Colon (tissue), 2 donors: ENCODE data around the gene SPATS1.
"Not testable (repeated sequence)": the region's sequence is repeated elsewhere in the genome, so short reads cannot be mapped to it uniquely, and the experiment has no call there.

Source experiments
- FAIRE-seq: peaks from 2 replicates; lab custom pipeline; 2012; peaks lifted over from hg19 to GRCh38; lab: Jason Lieb, UNC
- donor health status: control.
- donor health status: control.

The SPATS1 gene

GRCh38 chr6:44342052-44342451 is 398 bp upstream of the SPATS1 start:
- no peak for FAIRE-seq

DNA sequence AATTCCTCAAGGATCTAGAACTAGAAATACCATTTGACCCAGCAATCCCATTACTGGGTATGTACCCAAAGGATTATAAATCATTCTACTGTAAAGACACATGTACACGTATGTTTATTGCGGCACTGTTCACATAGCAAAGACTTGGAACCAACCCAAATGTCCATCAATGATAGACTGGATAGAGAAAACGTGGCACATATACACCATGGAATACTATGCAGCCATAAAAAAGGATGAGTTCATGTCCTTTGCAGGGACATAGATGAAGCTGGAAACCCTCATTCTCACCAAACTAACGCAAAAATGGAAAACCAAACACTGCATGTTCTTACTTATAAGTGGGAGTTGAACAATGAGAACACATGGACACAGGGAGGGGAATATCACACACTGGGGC is 4.4 kb downstream of the SPATS1 start:
- not testable (repeated sequence) for FAIRE-seq

- FAIRE-seq: no peak
Measured at GRCh38 chr6:44349904-44350649, 7.6 kb downstream of the SPATS1 start.

DNA sequence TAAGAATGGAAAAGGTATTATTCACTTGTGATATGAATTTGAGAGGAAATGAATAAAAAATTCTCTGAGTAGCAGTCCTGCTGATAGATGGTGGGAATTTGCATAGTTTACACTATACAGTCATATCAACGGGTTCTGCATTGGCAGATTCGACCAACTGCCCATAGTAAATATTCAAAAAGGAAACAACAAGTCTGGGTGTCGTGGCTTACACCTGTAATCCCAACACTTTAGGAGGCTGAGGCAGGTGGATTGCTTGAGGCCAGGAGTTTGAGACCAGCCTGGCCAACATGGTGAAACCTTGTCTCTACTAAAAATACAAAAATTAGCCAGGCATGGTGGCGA is 8.2 kb downstream of the SPATS1 start:
- not testable (repeated sequence) for FAIRE-seq

GRCh38 chr6:44352259-44352658 is 9.8 kb downstream of the SPATS1 start:
- no peak for FAIRE-seq

GRCh38 chr6:44353336-44353735 is 10.9 kb downstream of the SPATS1 start:
- no peak for FAIRE-seq

- FAIRE-seq: no peak
Measured at GRCh38 chr6:44355640-44356039, 13.2 kb downstream of the SPATS1 start.

DNA sequence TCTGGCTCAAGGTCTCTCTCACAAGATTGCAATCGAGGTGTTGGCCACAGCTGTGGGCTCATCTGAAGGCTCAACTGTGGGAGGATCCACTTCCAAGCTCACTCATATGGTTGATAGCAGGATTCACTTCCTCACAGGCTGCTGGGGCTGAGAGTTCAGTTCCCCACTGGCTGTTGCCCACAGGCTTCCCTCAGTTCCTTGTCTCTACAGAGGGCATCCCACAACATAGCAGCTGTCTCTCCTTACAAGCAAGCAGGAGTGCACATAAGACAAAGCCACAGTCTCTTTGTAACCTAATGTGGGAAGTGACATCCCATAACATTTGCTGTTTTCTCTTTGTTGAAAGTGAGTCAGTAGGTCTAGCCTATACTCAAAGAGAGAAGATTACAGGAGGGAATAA is 14.0 kb downstream of the SPATS1 start:
- no peak for FAIRE-seq

DNA sequence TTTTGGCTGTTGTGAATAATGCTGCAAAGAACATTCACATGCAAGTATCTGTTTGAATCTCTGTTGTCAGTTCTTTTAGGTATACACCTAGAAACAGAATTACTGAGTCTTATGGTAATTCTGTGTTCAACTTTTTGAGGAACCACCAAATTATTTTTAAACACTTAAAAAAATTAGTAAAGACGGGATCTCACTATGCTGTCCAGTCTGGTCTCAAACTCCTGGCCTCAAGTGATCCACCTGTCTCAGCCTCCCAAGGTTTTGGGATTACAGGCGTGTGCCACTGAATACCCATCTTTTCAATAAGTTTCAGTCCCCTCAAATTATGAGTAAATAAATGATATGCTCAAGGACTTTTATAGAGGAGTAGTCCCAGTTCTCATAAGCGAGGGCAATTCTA is 17.5 kb downstream of the SPATS1 start:
- FAIRE-seq: no peak

GRCh38 chr6:44361947-44362346 is 19.5 kb downstream of the SPATS1 start:
- no peak for FAIRE-seq

DNA sequence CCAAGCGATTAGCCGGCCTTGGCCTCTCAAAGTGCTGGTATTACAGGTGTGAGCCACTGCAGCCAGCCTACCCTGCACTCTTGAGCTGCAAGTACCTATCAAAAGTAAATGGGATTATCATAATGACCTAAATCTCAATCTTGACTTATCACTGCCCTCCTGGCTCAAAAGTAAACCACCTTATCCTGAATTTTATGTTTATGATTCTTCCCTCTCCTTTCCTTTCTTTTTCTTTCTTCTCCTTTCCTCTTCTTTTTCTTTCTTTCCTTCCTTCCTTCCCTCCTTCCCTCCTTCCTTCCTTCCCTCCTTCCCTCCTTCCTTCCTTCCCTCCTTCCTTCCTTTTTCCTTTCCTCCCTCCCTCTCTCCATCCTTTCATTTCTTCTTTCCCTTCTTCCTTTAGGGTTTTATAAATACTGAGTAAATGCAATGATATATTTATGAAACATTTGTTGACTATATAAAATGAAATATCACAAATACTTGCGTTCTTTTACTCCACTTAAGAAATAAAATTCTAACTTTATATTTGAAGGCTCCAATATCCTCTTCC is 21.0 kb downstream of the SPATS1 start:
- no peak for FAIRE-seq

- FAIRE-seq: no peak
Measured at GRCh38 chr6:44366781-44367180, 24.3 kb downstream of the SPATS1 start.

- FAIRE-seq: no peak
Measured at GRCh38 chr6:44367681-44368080, 25.2 kb downstream of the SPATS1 start.

DNA sequence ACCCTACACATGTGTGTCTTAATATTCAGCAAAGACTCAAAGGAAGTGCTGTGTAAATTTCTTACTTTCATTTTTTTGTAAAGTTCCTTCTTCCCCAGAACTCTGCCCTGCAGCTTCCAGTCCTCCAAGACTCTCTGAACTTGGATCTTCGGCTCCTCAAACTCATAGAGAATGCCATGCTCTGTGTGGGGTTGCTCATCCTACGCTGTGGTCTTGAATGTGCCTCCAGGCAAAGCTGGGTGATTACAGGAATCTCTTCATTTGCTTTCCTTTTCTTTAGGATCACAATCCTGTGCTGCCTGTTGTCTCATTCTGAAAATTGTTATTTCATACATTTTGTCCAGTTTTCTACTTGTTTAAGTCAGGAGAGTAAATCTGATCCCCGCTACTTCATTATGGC is 30.6 kb downstream of the SPATS1 start:
- FAIRE-seq: no peak

GRCh38 chr6:44373787-44374186 is 31.3 kb downstream of the SPATS1 start:
- no peak for FAIRE-seq

DNA sequence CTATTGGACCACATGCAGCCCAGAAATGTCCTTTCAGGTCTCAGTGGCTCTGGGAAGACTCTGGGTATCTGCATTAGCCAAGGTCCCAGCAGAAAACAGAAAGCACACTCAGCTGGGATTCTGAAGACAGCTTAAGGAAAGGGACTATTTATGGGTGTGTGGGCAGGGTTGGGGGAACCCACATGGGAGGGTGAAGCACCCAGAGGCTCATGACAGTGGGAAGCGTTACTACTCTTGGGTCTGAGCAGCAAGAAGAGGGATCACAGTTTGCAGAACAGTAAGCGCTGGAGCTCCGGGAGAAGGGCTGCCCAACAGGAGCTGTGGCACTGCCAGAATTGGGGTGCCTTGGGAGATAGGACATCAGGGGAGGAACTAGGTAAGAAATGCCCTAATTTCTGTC is 32.6 kb downstream of the SPATS1 start:
- no peak for FAIRE-seq

GRCh38 chr6:44377484-44377883 is 35.0 kb downstream of the SPATS1 start:
- no peak for FAIRE-seq

DNA sequence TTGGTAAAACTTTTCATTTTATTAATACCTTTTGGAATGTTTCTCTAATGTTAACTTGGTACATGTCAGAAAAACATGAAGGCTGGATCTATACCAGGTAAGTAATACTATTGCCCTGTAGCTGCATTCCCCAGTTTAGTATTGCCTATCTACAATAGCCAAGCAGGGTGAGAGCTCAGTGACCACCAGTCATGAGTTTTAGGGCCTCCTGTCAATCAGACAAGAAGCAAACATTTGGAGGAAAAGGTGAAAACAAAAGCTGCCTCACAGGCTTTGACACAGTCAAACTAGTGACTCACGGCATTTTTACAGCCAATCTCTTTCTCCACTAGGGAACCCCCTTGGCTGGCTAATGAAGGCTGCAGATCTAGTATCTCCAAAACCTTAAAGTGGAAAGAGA is 35.5 kb downstream of the SPATS1 start:
- no peak for FAIRE-seq

DNA sequence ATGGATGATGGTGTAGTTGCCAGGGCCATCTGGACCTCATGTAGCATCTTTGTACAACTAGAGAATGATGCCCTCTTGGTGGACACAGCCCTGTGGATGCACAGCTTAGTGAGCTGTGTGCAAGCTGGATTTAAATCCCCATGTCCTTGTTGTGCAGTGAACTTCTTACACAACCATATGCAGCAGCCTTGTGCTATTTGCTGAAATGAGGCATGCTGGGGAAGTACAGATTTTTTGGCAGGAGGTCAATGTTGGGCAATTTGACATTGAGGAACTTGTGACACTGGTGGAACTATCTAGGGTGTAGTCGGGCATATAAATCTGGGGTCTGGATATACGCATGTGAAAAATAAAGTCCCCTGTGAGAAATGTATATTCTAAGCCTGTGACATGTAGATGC is 39.3 kb downstream of the SPATS1 start:
- no peak for FAIRE-seq

GRCh38 chr6:44386364-44386928 is 44.0 kb downstream of the SPATS1 start:
- FAIRE-seq: no peak

- FAIRE-seq: no peak
Measured at GRCh38 chr6:44386929-44387345, 44.5 kb downstream of the SPATS1 start.

DNA sequence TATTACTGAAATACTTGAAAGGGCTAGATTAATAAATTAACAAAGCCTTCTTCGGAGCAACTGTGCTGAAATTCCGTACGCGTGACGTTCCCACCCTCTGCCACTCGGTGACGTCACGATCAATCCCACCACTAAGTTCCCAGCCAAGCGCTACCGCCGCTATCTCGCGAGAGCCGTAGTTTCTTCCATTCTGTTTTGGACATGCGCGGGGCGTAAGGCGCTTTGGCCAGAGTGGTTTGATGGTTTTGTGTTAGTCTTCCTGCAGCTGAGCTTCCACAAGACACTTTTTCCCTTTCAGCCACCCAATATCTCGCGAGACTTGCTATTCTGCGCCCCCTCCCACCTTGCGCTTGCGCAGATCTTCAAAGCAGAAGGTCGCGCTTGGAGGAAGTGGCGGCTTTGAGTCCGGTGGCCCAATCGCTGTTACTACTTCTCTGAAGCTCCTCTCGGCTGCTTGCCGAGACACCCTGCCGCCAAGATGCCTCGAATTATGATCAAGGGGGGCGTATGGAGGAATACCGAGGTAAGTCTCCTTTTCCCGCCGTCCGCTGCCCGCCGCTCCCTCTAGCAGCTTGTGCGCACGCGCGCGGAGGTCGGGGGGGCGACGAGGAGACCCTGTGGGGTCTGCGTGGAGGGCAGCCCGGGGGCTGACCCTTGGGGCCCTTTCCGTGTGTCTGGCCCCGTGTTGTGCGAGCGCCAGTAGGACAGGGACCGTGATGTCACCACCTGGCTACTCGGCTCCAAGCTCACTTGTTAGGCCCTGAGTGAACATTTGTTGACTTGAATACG is 45.1 kb downstream of the SPATS1 start, which contains the start of gene CDC5L:
TSS of gene CDC5L (plus strand) at position 361 of the 789 bp plus-strand sequence. CDS start at position 479, 118 bp downstream.
- FAIRE-seq: no peak

DNA sequence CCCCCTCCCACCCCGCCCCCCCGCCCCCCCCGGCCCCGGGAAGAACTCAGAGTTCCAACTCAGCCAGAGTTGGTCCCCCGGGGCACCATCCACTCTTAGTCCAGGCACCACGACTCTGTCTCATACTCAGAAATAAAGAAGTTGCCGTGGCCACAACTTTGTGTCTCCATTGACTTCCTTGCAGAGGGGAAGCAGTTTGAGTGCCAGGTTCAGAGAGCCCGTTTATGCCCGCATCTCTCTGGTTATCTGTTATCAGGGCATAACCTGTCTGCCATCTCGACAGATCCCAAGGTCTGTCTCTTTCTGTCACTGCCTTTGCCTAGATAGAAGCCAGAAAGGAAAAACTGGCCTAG is 45.7 kb downstream of the SPATS1 start:
- FAIRE-seq: no peak
